Stimulated activated CD4-positive, alpha-beta T cell treated with anti-CD3 and anti-CD28 coated beads, TNF-alpha, amount 100 ng/mL, for 4 hours (primary cell): ENCODE results near the gene S1PR3.
"Not testable (repeated sequence)": the region's sequence is repeated elsewhere in the genome, so short reads cannot be mapped to it uniquely, and the experiment has no call there.

Experiments used
- DNase-seq, 3 experiments: peaks; one replicate each; pipeline ENCODE4 v3.0.0-alpha.2; 2020; ENCODE audit warnings: low read depth in 3 of 3

The S1PR3 gene

GRCh38 chr9:88991066-88992034 is at the start of gene S1PR3:
S1PR3 (plus strand) TSS chr9:88991468; CDS start chr9:89001201, 9,733 bp downstream.
- peak in 2 of 3 experiments; percentile 35 for DNase-seq

- DNase-seq = not testable (repeated sequence)
Observed at GRCh38 chr9:88941586-88941985, 49.7 kb upstream of the S1PR3 start.

- DNase-seq = no peak
Observed at GRCh38 chr9:88942411-88942810, 48.9 kb upstream of the S1PR3 start.

GRCh38 chr9:88945636-88946333 is 45.5 kb upstream of the S1PR3 start:
- no peak for DNase-seq

- no peak for DNase-seq
Observed at GRCh38 chr9:88947581-88948573, 43.4 kb upstream of the S1PR3 start.

GRCh38 chr9:88949425-88949824 is 41.8 kb upstream of the S1PR3 start:
- DNase-seq = no peak

GRCh38 chr9:88949961-88950340 is 41.3 kb upstream of the S1PR3 start:
- no peak for DNase-seq

GRCh38 chr9:88950341-88951154 is 40.7 kb upstream of the S1PR3 start:
- no peak for DNase-seq

- DNase-seq = no peak
Observed at GRCh38 chr9:88951155-88951542, 40.1 kb upstream of the S1PR3 start.

GRCh38 chr9:88952086-88952615 is 39.1 kb upstream of the S1PR3 start:
- no peak for DNase-seq

GRCh38 chr9:88952976-88953375 is 38.3 kb upstream of the S1PR3 start:
- DNase-seq = no peak

- no peak for DNase-seq
Observed at GRCh38 chr9:88953381-88954029, 37.8 kb upstream of the S1PR3 start.

- no peak for DNase-seq
Observed at GRCh38 chr9:88954066-88954465, 37.2 kb upstream of the S1PR3 start.

GRCh38 chr9:88957526-88957925 is 33.7 kb upstream of the S1PR3 start:
- no peak for DNase-seq

- DNase-seq = no peak
Observed at GRCh38 chr9:88959727-88960469, 31.4 kb upstream of the S1PR3 start.

GRCh38 chr9:88960632-88961031 is 30.6 kb upstream of the S1PR3 start:
- DNase-seq = no peak

- no peak for DNase-seq
Observed at GRCh38 chr9:88965473-88965872, 25.8 kb upstream of the S1PR3 start.

- no peak for DNase-seq
Observed at GRCh38 chr9:88966894-88967676, 24.2 kb upstream of the S1PR3 start.
